ENCODE measurements around the gene MPLKIP. TPM values are rescaled to one million over a fixed set of nuclear protein-coding genes. Genes with fewer than 3 reads are reported as not detected.

Gene MPLKIP
- total RNA-seq, 1 experiment from 2014 or later, result 49.4 TPM

- no peak overlapping the region for H3K4me3 ChIP-seq (replicated peaks in 1 of 2; ENCODE audit: low read depth in 1 of 2, low read length in 2 of 2)
- no peak for ATAC-seq
These were observed 22.6 kb upstream of the MPLKIP start for GRCh38 chr7:40156988-40157387.

GRCh38 chr7:40151504-40151903 lies 17.1 kb upstream of the MPLKIP start:
- Histone ChIP-seq H3K9me2 (ENCODE audit: insufficient read depth) (no peaks in the 10 kb centered on the region), H3K9ac (ENCODE audit: low read length) (no peak overlapping the region), H3K27me3 (ENCODE audit: insufficient read depth, low read length) (no peaks in the 10 kb centered on the region), H3K4me3 (replicated peaks in 1 of 2; ENCODE audit: low read depth in 1 of 2, low read length in 2 of 2) (no peak overlapping the region), H3K4me2 (ENCODE audit: low read length) (no peak overlapping the region), H3K79me2 (ENCODE audit: insufficient read depth, low read length) (no peaks in the 10 kb centered on the region), H3K27ac (ENCODE audit: low read depth, low read length) (no peak overlapping the region), H3K36me3 (ENCODE audit: control insufficient read depth in 1 of 2, insufficient read depth in 2 of 2, low read length in 2 of 2) (no peaks in the 10 kb centered on the region), H3K9me3 (ENCODE audit: control insufficient read depth in 1 of 2, insufficient read depth in 1 of 2, low read depth in 1 of 2, low read length in 2 of 2) (no peaks in the 10 kb centered on the region; a peak in 1 of 4 replicates), H4K20me1 (ENCODE audit: insufficient read depth) (no peaks in the 10 kb centered on the region), H3K4me1 (ENCODE audit: control insufficient read depth in 1 of 2, insufficient read depth in 2 of 2, low read length in 2 of 2) (peaks cover 0 to 8% of the 10 kb centered on the region in 2 experiments; a peak in 1 of 4 replicates), H2AFZ (ENCODE audit: low read depth, low read length, poor library complexity, severe bottlenecking) (no peak overlapping the region)
- DNase-seq (ENCODE audit: low read depth, low spot score) (no peak), ATAC-seq (no peak)
- BruUV-seq (replicated peaks), result no TSS peak
- ChIA-PET RAD21 (ENCODE audit: low non-redundant PET in 1 of 2, low total read pairs in 2 of 2, uncharacterized antibody in 2 of 2, unreplicated experiment in 2 of 2) (no interaction called here), POLR2A (no interaction called here), CTCF (interaction anchor here (0.7 kb wide), 1 partner anchor 17 kb away, joined by 3 read pairs; the partner anchor contains the start of genes MPLKIP and SUGCT)
- intact Hi-C loops (cut with micrococcal nuclease), result no loop called here
- no peak for TF ChIP-seq EGR1 (IDR thresholded peaks at IDR 0.05; ENCODE audit: low read depth)

More at GRCh38 chr7:40156988-40157387, 22.6 kb upstream of the MPLKIP start:
- Histone ChIP-seq H3K27me3 (ENCODE audit: insufficient read depth, low read length) (no peaks in the 10 kb centered on the region), H3K4me2 (ENCODE audit: low read length) (no peak overlapping the region), H2AFZ (ENCODE audit: low read depth, low read length, poor library complexity, severe bottlenecking) (no peak overlapping the region), H3K4me1 (ENCODE audit: control insufficient read depth in 1 of 2, insufficient read depth in 2 of 2, low read length in 2 of 2) (no peaks in the 10 kb centered on the region), H3K79me2 (ENCODE audit: insufficient read depth, low read length) (no peaks in the 10 kb centered on the region), H3K27ac (ENCODE audit: low read depth, low read length) (no peak overlapping the region), H3K36me3 (ENCODE audit: control insufficient read depth in 1 of 2, insufficient read depth in 2 of 2, low read length in 2 of 2) (no peaks in the 10 kb centered on the region), H3K9me2 (ENCODE audit: insufficient read depth) (no peaks in the 10 kb centered on the region), H4K20me1 (ENCODE audit: insufficient read depth) (no peaks in the 10 kb centered on the region), H3K9me3 (ENCODE audit: control insufficient read depth in 1 of 2, insufficient read depth in 1 of 2, low read depth in 1 of 2, low read length in 2 of 2) (no peaks in the 10 kb centered on the region), H3K9ac (ENCODE audit: low read length) (no peak overlapping the region)
- no peak for DNase-seq (ENCODE audit: low read depth, low spot score)
- no peak for TF ChIP-seq SIN3A (IDR thresholded peaks at IDR 0.05; ENCODE audit: low read depth)
- ChIA-PET RAD21 (ENCODE audit: low non-redundant PET in 1 of 2, low total read pairs in 2 of 2, uncharacterized antibody in 2 of 2, unreplicated experiment in 2 of 2) (no interaction called here), POLR2A (no interaction called here), CTCF (no interaction called here)
- BruUV-seq (replicated peaks), result no TSS peak
- intact Hi-C loops (cut with micrococcal nuclease), result no loop called here

GRCh38 chr7:40148671-40149070 lies 14.2 kb upstream of the MPLKIP start:
- Histone ChIP-seq H3K36me3 (ENCODE audit: control insufficient read depth in 1 of 2, insufficient read depth in 2 of 2, low read length in 2 of 2) (no peaks in the 10 kb centered on the region), H3K27ac (ENCODE audit: low read depth, low read length) (no peak overlapping the region), H3K27me3 (ENCODE audit: insufficient read depth, low read length) (no peaks in the 10 kb centered on the region), H2AFZ (ENCODE audit: low read depth, low read length, poor library complexity, severe bottlenecking) (no peak overlapping the region), H3K4me1 (ENCODE audit: control insufficient read depth in 1 of 2, insufficient read depth in 2 of 2, low read length in 2 of 2) (peaks cover 0 to 8% of the 10 kb centered on the region in 2 experiments; a peak in 1 of 4 replicates), H3K9ac (ENCODE audit: low read length) (no peak overlapping the region), H3K4me3 (replicated peaks in 1 of 2; ENCODE audit: low read depth in 1 of 2, low read length in 2 of 2) (no peak overlapping the region), H3K9me2 (ENCODE audit: insufficient read depth) (no peaks in the 10 kb centered on the region), H3K79me2 (ENCODE audit: insufficient read depth, low read length) (no peaks in the 10 kb centered on the region), H4K20me1 (ENCODE audit: insufficient read depth) (no peaks in the 10 kb centered on the region), H3K4me2 (ENCODE audit: low read length) (no peak overlapping the region), H3K9me3 (ENCODE audit: control insufficient read depth in 1 of 2, insufficient read depth in 1 of 2, low read depth in 1 of 2, low read length in 2 of 2) (no peaks in the 10 kb centered on the region; a peak in 1 of 4 replicates)
- ChIA-PET RAD21 (ENCODE audit: low non-redundant PET in 1 of 2, low total read pairs in 2 of 2, uncharacterized antibody in 2 of 2, unreplicated experiment in 2 of 2) (no interaction called here), POLR2A (no interaction called here), CTCF (no interaction called here)
- intact Hi-C loops (cut with micrococcal nuclease), result no loop called here
- no TSS peak for BruUV-seq (replicated peaks)
- no peak for ATAC-seq
- no peak for DNase-seq (ENCODE audit: low read depth, low spot score)
- TF ChIP-seq JUND (IDR thresholded peaks at IDR 0.05), result no peak
- no peak for TF ChIP-seq CBX3 (IDR thresholded peaks at IDR 0.05; ENCODE audit: low read depth)
- no peak for TF ChIP-seq ZBTB33 (IDR thresholded peaks at IDR 0.05; ENCODE audit: extremely low read depth, insufficient replicate concordance, low read length)
- TF ChIP-seq TCF7L2 (IDR thresholded peaks at IDR 0.05; ENCODE audit: borderline replicate concordance, extremely low read depth, insufficient read depth, insufficient read length), result no peak
- no peak for TF ChIP-seq ZFX (IDR thresholded peaks at IDR 0.05)
- TF ChIP-seq REST (IDR thresholded peaks at IDR 0.05; ENCODE audit: low read depth), result no peak

Measured in HCT116 (cell line).